GM19240 (cell line): Measurements from ENCODE around the gene ZSCAN5A.
"Not testable (repeated sequence)": the region's sequence is repeated elsewhere in the genome, so short reads cannot be mapped to it uniquely, and the experiment has no call there.

Experiments used
- DNase-seq: peaks from one replicate; pipeline ENCODE4 v3.0.0; 2011; ENCODE audit warnings: low spot score; ENCODE audit not compliant: insufficient read length

Gene ZSCAN5A

DNA sequence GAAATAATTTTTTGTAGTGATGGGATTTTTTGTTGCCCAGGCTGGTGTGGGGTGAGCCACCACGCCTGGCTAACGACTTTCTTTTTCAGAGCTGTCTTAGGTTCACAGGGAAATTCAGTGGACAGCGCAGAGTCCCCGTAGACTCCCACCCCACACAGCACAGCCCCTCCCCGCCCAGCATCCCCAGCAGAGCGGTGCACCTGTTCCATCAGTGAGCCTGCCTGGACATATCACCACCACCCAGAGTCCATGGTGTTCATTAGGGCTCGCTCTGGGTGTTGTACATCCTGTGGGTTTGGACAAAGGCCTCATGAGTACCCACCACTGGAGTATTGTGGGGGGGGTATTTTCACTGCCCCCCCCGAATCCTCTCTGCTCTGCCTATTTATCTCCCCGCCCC is 104.6 kb downstream of the ZSCAN5A start:
- not testable (repeated sequence) for DNase-seq

- no peak for DNase-seq
Observed at GRCh38 chr19:56209091-56209490, 105.5 kb downstream of the ZSCAN5A start.

DNA sequence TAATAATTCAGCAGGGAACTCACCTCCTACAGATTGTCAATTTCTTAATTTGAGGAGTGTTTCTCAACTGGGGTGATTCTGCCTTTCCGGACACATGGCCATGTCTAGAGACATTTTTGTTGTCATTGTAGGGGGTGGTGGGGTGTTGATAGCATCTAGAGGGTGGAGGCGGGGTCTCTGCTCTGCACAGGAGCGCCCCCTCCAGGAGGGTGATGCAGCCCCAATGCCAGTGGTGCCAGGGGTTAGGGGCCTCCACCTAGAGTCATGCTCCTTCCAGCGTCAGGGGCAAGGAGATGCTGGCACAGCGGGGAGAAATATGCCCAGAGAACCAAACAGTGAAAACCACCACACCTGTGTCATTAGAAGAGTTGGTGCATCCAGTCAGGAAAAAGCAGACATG is 107.1 kb downstream of the ZSCAN5A start:
- not testable (repeated sequence) for DNase-seq

DNA sequence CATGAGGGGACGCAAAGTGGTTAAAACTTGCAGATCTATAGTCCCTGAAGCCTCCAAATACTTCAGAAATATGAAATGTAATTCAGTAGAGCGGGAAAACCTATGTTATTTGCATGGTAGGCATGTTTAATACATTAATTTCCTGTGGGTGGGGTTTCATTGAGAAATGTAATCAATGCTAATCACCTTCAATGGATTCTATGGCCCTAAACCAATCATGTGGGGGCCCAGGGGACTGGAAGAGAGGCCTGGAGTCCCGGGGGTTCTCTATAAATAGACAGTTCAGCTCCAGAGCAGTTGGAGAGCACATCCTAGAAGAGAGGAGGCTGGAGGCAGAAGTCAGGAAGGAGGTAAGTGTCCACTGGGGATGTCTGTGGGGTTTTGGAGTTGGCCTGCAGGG is 112.7 kb downstream of the ZSCAN5A start, which contains the start of gene ZSCAN5C:
Gene ZSCAN5C (plus strand): TSS at position 301 of the 400 bp plus-strand sequence. CDS start 3,641 bp downstream, outside the sequence.
- no peak for DNase-seq

- DNase-seq: no peak
Observed at GRCh38 chr19:56199687-56200086, 115.0 kb downstream of the ZSCAN5A start.

DNA sequence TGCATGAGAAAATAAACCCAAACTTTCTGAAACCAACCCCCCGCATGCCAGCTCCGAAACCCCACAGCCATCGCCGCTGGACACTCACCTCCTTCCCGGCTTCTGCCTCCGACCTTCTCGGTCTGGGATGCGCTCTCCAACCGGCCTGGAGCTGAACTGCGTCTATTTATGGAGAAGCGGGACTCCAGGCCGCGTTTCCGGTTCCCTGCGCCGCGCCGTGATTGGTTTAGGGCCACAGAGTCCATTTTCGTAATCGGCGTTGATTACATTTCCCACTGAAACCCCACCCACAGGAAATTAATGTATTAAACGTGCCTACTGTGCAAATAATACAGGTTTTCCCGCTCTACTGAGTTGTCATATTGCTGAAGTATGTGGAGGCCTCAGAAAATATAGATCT is 117.0 kb downstream of the ZSCAN5A start, which contains the start of gene ZSCAN5B:
Gene ZSCAN5B (minus strand): TSS at position 138 of the 400 bp plus-strand sequence. CDS start 4,731 bp downstream, outside the sequence.
- not testable (repeated sequence) for DNase-seq

GRCh38 chr19:56193981-56194640 is 120.5 kb downstream of the ZSCAN5A start:
- no peak for DNase-seq

- DNase-seq: no peak
Observed at GRCh38 chr19:56191711-56192110, 122.9 kb downstream of the ZSCAN5A start.

DNA sequence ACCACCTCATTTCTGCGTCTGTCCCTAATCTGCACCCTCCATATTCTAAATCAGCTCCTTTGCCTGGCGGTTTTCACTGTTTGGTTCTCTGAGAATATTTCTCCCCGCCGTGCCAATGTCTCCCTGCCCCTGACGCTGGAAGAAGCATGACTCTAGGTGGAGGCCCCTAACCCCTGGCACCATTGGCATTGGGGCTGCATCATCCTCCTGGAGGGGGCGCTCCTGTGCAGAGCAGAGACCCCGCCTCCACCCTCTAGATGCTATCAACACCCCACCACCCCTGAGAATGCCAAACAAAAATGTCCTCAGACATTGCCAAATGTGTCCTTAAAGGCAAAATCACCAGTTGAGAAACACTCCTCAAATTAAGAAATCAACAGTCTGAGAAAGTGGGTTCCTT is 123.5 kb downstream of the ZSCAN5A start:
- no peak for DNase-seq

DNA sequence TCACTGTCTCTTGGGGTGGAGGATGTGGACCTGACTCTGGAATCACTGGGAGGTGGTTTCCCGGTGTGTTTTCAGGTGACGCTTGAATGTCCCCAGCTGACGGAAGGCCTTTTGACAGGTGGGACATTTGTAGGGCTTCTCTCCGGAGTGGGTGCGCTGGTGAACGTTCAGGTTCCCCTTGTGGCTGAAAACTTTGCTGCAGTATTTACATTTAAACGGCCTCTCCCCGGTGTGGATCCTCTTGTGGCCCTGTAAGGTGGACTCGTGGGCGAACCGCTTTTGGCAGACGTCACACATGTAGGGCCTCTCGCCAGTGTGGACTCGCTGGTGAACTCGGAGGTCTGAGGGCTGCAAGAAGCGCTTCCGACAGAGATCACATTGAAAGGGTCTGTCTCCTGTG is 124.9 kb downstream of the ZSCAN5A start:
- DNase-seq: no peak

DNA sequence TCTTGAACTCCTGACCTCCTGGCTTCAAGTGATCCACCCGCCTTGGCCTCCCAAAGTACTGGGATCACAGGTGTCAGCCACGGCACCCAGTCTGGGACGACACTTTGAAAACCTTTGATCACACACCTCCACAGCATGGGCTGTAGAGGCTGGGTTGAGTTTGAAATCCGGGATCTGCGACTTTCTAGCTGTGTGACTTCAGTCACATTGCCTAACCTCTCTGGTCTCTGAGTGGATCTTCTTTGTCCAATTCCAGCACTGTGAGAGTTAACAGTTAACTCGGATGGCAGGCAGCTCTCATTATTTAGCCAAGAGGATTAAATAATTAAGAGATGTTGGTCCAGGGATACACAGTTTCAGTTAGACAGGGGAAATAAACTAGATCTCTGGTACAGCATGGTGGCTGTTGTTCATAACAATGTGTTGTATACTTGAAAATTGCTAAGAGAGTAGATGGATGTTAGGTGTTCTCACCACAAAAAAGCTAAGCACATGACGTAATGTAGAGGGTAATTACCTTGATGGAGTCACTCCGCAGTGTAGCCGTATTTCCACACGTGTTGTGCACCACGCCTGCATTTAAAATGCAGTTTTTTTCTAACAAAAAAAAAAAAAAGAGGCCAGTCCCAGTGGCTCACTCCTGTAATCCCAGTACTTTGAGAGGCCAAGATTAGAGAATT is 136.9 kb downstream of the ZSCAN5A start:
- DNase-seq: no peak

DNA sequence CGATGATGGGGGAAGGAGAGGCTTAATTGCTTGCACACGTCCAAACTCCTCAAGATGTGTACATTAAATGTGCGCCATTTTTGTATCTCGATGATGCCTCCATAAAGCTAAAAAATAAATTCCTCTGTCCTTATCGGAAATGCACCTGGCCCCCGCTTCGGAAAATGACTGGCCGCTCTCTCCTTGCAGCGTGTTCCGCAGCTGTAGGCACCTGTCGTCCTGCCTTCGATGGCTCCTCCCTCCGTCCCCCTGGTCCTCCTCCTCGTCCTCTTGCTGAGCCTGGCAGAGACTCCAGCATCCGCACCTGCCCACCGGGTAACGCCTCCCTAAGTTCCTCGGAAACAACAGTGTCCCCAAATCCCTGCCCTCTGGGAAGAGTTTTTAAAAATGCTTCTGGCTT is 137.8 kb downstream of the ZSCAN5A start:
- DNase-seq: no peak

DNA sequence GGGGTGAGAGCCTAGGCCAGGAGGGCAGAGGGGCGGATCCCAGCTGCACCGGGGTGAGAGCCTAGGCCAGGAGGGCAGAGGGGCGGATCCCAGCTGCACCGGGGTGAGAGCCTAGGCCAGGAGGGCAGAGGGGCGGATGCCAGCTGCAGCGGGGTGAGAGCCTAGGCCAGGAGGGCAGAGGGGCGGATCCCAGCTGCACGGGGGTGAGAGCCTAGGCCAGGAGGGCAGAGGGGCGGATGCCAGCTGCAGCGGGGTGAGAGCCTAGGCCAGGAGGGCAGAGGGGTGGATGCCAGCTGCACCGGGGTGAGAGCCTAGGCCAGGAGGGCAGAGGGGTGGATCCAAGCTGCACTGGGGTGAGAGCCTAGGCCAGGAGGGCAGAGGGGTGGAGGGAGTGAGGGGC is 138.3 kb downstream of the ZSCAN5A start:
- not testable (repeated sequence) for DNase-seq

DNA sequence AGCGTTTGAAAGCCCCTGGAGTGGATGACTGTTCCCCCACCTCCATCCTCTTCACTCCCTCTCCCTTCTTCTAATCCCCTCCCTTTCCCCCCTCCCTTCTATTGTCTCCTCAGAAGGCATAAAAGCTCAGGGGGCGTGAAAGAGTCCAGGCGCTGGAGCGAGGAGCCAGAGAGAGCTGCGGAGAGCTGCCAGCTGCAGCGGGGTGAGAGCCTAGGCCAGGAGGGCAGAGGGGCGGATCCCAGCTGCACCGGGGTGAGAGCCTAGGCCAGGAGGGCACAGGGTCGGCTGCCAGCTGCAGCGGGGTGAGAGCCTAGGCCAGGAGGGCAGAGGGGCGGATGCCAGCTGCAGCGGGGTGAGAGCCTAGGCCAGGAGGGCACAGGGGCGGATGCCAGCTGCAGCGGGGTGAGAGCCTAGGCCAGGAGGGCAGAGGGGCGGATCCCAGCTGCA is 138.8 kb downstream of the ZSCAN5A start, which contains the start of gene GALP:
Gene GALP (plus strand): TSS at position 148 of the 447 bp plus-strand sequence. CDS start 1,101 bp downstream, outside the sequence.
- not testable (repeated sequence) for DNase-seq

DNA sequence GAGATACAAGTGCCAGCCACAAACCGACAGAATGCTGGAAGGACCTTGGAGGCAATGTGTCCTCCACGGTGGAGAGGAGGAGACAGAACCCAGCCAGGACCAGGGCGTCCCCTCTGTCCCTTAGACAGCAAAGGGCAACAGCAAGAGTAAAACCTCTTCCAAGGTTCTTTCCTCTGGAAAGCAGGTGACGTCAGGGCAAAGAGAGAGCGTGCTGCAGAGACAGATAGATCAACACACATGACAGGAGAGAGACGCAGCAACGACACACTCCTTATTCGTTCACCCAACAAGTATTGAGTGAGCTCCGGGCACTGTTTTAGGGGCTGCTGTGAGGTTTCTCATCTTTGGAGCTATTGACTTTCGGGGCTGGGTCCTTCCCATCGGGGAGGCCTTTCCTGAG is 140.1 kb downstream of the ZSCAN5A start:
- no peak for DNase-seq

GRCh38 chr19:56174086-56174485 is 140.6 kb downstream of the ZSCAN5A start:
- no peak for DNase-seq
